HL-60 (cell line): Measurements from ENCODE around the gene CEACAM19.
"Not testable (repeated sequence)": the region's sequence is repeated elsewhere in the genome, so short reads cannot be mapped to it uniquely, and the experiment has no call there.

ENCODE experiments used
- DNase-seq, 2 experiments: peaks; one replicate each; pipeline ENCODE4 v3.0.0-alpha.2; 2010 to 2020; ENCODE audit warnings: low read depth in 1 of 2, low spot score in 1 of 2
- H3K27ac ChIP-seq: fragments of 250-450 bp; sonication (Bioruptor Pico); replicated peaks from 2 replicates; pipeline ENCODE4 v1.5.1; 2020; ENCODE audit warnings: mild to moderate bottlenecking, moderate library complexity
- H3K27me3 ChIP-seq: fragments of 250-450 bp; sonication (Bioruptor Pico); 2 replicates; pipeline ENCODE4 v1.5.1; 2021; ENCODE audit warnings: mild to moderate bottlenecking, moderate library complexity; ENCODE audit not compliant: insufficient read depth, poor library complexity, severe bottlenecking
- H3K4me3 ChIP-seq: replicated peaks from 2 replicates; pipeline ENCODE4 v1.5.1; 2011; ENCODE audit warnings: mild to moderate bottlenecking, control low read depth, low read length; ENCODE audit not compliant: insufficient read depth
- GABPA ChIP-seq: IDR thresholded peaks from 2 replicates; pipeline ENCODE4 v1.6.1; 2012; ENCODE audit warnings: low read depth
- POLR2AphosphoS5 ChIP-seq: IDR thresholded peaks from 2 replicates; pipeline ENCODE4 v1.6.1; 2012; ENCODE audit warnings: low read depth
- SPI1 ChIP-seq: IDR thresholded peaks from 2 replicates; pipeline ENCODE4 v1.6.1; 2012; ENCODE audit warnings: low read depth, mild to moderate bottlenecking, borderline replicate concordance
- TF ChIP-seq, protein P1 (sequence below): IDR thresholded peaks from 2 replicates; pipeline ENCODE4 v1.6.1; 2012; ENCODE audit warnings: low read depth; ENCODE audit not compliant: insufficient replicate concordance
- TF ChIP-seq, protein P2 (sequence below): IDR thresholded peaks from one replicate; pipeline ENCODE4 v1.5.1; 2011; ENCODE audit warnings: low read length, control low read depth, inconsistent platforms; ENCODE audit not compliant: insufficient read depth

CEACAM19 gene

GRCh38 chr19:44717603-44718002 lies 46.3 kb downstream of the CEACAM19 start:
- DNase-seq: no peak
- no peaks in the 10 kb centered on the region for H3K27me3 ChIP-seq
- no peak for TF ChIP-seq SPI1
- TF ChIP-seq, protein P1, sequence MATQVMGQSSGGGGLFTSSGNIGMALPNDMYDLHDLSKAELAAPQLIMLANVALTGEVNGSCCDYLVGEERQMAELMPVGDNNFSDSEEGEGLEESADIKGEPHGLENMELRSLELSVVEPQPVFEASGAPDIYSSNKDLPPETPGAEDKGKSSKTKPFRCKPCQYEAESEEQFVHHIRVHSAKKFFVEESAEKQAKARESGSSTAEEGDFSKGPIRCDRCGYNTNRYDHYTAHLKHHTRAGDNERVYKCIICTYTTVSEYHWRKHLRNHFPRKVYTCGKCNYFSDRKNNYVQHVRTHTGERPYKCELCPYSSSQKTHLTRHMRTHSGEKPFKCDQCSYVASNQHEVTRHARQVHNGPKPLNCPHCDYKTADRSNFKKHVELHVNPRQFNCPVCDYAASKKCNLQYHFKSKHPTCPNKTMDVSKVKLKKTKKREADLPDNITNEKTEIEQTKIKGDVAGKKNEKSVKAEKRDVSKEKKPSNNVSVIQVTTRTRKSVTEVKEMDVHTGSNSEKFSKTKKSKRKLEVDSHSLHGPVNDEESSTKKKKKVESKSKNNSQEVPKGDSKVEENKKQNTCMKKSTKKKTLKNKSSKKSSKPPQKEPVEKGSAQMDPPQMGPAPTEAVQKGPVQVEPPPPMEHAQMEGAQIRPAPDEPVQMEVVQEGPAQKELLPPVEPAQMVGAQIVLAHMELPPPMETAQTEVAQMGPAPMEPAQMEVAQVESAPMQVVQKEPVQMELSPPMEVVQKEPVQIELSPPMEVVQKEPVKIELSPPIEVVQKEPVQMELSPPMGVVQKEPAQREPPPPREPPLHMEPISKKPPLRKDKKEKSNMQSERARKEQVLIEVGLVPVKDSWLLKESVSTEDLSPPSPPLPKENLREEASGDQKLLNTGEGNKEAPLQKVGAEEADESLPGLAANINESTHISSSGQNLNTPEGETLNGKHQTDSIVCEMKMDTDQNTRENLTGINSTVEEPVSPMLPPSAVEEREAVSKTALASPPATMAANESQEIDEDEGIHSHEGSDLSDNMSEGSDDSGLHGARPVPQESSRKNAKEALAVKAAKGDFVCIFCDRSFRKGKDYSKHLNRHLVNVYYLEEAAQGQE: no peak
- TF ChIP-seq, protein P2, sequence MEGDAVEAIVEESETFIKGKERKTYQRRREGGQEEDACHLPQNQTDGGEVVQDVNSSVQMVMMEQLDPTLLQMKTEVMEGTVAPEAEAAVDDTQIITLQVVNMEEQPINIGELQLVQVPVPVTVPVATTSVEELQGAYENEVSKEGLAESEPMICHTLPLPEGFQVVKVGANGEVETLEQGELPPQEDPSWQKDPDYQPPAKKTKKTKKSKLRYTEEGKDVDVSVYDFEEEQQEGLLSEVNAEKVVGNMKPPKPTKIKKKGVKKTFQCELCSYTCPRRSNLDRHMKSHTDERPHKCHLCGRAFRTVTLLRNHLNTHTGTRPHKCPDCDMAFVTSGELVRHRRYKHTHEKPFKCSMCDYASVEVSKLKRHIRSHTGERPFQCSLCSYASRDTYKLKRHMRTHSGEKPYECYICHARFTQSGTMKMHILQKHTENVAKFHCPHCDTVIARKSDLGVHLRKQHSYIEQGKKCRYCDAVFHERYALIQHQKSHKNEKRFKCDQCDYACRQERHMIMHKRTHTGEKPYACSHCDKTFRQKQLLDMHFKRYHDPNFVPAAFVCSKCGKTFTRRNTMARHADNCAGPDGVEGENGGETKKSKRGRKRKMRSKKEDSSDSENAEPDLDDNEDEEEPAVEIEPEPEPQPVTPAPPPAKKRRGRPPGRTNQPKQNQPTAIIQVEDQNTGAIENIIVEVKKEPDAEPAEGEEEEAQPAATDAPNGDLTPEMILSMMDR: no peak
- TF ChIP-seq POLR2AphosphoS5: no peak
- no peak for TF ChIP-seq GABPA
- H3K4me3 ChIP-seq: no peak overlapping the region
- H3K27ac ChIP-seq: no peak overlapping the region

- DNase-seq: peak in 1 of 2 experiments; percentile 34
- Histone ChIP-seq H3K27ac (no peak overlapping the region; the same call in 1 of the 2 replicates), H3K4me3 (no peak overlapping the region), H3K27me3 (no peaks in the 10 kb centered on the region)
- TF ChIP-seq, protein P2: no peak
- TF ChIP-seq SPI1: peak; percentile 78
These were observed 47.4 kb downstream of the CEACAM19 start for GRCh38 chr19:44718441-44719261.

DNA sequence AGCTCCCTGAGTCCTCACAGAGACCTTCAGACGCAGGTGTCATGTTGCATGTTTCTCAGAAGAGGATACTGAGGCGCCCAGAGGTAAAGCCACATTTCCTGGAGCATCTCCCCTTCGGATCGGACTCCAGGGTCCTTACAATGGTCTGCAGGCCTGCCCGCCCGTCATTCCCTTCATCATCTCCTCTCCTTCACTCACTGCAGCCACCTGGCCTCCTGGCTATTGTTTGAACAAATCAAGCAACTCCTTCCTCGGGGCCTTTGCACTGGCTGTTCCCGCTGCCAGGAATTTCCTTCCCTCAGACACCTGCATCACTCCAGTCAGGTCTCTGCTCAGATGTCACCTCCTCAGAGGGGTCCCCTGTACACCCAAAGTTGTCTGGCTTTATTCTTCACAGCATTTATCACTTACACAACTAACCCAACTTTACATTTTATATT lies 48.0 kb downstream of the CEACAM19 start:
- H3K27ac ChIP-seq: no peak overlapping the region
- DNase-seq: no peak
- TF ChIP-seq POLR2AphosphoS5: no peak
- TF ChIP-seq SPI1: no peak
- TF ChIP-seq, protein P1: no peak
- no peak for TF ChIP-seq GABPA
- TF ChIP-seq, protein P2: no peak

DNA sequence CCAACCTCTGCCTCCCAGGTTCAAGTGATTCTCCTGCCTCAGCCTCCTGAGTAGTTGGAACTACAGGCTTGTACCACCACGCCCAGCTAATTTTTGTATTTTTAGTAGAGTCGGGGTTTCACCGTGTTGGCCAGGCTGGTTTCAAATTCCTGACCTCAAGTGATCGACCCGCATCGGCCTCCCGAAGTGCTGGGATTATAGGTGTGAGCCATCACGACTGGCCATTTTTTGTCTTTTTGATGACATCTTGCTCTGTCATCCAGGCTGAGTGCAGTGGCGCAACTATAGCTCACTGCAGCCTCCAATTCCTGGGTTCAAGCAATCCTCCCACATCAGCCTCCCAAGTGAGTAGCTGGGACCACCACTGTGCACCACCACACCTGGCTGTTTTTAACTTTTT lies 49.1 kb downstream of the CEACAM19 start:
- H3K27me3 ChIP-seq, DNase-seq, H3K27ac ChIP-seq, H3K4me3 ChIP-seq: not testable (repeated sequence)

More for the DNA sequence above, 48.0 kb downstream of the CEACAM19 start:
- H3K4me3 ChIP-seq: no peak overlapping the region
- no peaks in the 10 kb centered on the region for H3K27me3 ChIP-seq
